ENCODE data around the gene CMC1.
"Not testable (repeated sequence)": the region's sequence is repeated elsewhere in the genome, so short reads cannot be mapped to it uniquely, and the experiment has no call there.

The CMC1 gene

DNA sequence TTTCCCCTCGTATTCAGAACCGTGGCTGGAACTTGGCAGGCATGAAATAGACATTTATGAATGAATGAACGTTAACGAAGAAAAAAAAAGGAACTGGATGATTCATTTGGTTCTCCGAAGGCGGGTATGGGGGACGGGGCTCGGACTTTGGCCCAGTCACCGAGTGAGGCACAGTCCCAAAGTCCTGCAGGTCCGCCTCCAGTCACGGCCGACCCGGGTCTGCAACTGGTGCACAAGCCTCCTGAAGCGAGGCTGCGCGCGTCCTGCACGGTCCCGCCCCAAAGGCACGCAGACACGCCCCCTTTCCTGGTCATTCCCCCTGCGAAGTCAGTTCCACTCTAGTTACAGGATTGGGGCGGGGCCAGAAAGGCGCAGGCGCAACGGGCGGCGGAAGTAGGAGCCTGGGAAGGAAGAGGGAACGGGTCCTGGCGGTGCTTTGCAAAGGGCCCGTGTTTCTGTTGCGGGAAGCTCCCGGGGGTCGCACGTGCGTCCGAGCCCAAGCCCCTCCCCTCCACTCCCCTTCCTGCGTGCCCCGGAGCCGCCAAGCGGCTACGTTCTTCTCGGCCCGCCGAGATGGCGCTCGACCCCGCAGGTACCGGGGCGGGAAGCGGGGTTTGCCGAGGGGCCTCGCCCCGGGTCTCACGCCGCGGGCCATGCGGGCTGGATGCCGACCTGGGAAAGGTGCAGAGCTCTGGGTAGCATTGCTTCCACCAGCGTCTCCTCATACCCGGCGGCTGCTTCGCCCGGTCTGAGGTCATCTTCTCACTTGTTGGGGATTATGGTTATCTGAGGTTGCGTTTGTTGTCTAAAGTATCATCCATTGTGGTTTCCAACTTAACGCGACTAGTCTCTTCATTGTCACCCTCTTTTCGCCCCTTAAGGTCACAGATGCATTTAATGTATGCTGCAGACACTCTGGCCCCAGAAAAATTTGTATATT is at the start of gene CMC1:
Gene CMC1 (plus strand): TSS at position 399 of the 940 bp plus-strand sequence. CDS start 175 bp downstream, at position 574.
- peak; percentile 78 for DNase-seq

- no peak for DNase-seq
These were observed 43.3 kb upstream of the CMC1 start for GRCh38 chr3:28198161-28198560.

- DNase-seq = no peak
These were observed 42.4 kb upstream of the CMC1 start for GRCh38 chr3:28198974-28199373.

DNA sequence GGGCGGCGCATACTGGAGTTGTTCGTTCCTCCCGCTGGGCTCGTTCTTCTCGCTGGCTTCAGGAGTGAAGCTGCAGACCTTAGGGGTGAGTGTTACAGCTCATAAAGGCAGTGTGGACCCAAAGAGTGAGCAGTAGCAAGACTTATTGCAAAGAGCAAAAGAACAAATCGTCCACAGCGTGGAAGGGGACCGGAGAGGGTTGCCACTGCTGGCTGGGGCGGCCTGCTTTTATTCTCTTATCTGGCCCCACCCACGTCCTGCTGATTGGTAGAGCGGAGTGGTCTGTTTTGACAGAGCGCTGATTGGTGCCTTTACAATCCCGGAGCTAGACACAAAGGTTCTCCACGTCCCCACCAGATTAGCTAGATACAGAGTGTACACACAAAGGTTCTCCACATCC is 41.8 kb upstream of the CMC1 start:
- DNase-seq = not testable (repeated sequence)

GRCh38 chr3:28200366-28200848 is 41.0 kb upstream of the CMC1 start:
- not testable (repeated sequence) for DNase-seq

DNA sequence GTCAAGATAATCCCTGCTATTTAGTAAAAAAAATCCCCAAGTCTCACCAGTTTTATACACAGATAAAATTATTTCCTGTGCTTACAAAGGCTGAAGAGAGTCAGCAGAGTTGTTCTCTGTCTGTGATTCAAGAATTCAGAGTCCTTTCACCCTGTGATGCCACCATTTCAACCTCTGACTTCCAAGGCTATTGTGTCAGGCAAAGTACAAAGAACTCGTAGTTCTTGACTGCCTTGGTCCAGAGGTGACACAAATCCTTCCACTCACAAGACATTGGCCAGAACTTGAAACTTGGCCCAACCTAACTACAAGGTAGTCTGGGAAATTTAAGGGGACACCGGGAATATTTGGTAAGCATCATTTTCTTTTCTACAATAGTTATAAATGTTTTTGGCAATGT is 34.9 kb upstream of the CMC1 start:
- DNase-seq = no peak

GRCh38 chr3:28207000-28207733 is 34.3 kb upstream of the CMC1 start:
- DNase-seq = no peak

- no peak for DNase-seq
These were observed 30.3 kb upstream of the CMC1 start for GRCh38 chr3:28210968-28211713.

GRCh38 chr3:28212681-28213080 is 28.7 kb upstream of the CMC1 start:
- no peak for DNase-seq

DNA sequence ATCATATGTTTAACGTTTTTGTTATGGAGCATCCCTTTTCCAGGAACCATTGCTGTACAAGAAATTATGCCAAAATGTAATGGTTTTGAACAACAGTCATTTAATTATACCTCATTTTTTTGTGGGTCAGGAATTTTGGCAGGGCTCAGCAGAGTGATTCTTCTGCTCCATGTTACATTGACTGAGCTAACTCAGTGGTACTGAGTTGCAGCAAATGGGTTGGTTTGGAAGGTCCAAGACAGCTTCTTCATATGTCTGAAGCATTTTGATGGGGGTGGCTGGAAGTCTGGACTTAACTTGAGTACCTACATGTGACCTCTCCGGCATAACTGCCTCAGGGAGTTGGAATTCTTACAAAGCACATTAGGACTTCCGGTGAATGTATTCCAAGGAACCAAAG is 26.0 kb upstream of the CMC1 start:
- DNase-seq = no peak

GRCh38 chr3:28218071-28218916 is 23.1 kb upstream of the CMC1 start:
- DNase-seq = no peak

GRCh38 chr3:28218917-28219198 is 22.6 kb upstream of the CMC1 start:
- no peak for DNase-seq

- DNase-seq = no peak
These were observed 17.0 kb upstream of the CMC1 start for GRCh38 chr3:28224430-28224829.

GRCh38 chr3:28226020-28226419 is 15.4 kb upstream of the CMC1 start:
- no peak for DNase-seq

GRCh38 chr3:28228623-28229022 is 12.8 kb upstream of the CMC1 start:
- no peak for DNase-seq

- DNase-seq = no peak
These were observed 8.8 kb upstream of the CMC1 start for GRCh38 chr3:28232659-28233058.

GRCh38 chr3:28234454-28234853 is 7.0 kb upstream of the CMC1 start:
- DNase-seq = no peak

DNA sequence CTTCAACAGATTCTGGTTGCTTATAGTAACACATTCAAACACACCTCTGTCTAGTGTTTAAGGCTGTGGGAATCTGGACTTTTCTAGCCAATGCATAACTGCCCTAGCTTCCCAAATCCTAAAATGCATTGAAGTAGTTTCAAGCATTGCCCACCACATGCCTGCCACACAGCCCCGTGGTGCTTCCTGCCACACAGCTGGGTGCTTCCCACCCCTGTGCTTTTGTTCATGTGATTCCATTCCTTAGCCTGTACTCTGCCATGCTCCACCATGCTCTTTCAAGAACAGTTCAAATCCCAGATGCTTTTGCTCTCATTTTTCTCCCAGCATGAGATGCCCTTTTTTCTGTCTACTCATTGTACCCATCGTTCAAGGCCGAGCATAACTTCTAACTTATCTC is 2.3 kb upstream of the CMC1 start:
- no peak for DNase-seq

GRCh38 chr3:28240441-28240840 is 978 bp upstream of the CMC1 start:
- DNase-seq = no peak

- no peak for DNase-seq
These were observed 1.1 kb downstream of the CMC1 start for GRCh38 chr3:28242519-28242918.

DNA sequence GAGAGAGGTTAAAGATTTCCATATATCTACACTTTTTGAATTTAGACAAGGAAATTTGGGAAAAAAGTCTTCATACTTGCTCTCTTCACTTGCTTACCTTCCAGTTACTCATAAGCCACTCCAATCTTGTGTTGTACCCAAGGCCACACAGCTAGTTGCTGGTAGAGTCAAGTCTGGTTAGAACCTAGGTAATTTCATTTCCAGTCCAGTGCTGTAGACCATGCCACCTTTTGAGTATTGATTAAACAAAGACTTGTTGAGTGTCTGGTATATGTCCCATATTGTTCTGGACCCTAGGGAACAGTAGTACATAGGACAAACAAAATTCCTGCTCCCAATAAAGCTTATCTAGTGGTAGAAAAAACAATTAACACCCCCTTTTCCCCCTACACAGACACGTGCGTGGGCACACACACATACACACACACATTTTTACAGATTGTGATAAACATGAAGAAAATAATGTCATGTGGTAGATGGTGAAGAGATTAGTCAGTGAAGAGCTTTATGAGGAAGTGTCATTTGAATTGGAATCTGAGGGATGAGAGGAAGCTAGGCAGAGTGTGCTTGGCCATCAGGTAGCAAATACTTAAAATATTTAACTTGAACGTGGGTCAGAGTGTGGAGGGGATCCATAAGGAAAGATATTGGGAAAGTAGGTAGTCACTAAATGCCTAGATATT is 2.1 kb downstream of the CMC1 start:
- no peak for DNase-seq

GRCh38 chr3:28244491-28244890 is 3.1 kb downstream of the CMC1 start:
- no peak for DNase-seq

Data from NCI-H748 treated with DMSO at 0.1 percent for 48 hours (cell line).